K562 (cell line): ENCODE measurements around the gene MTA1. TPM values are rescaled to one million over a fixed set of nuclear protein-coding genes. Genes with fewer than 3 reads are reported as not detected.

Experiments
- DEAF1 ChIP-seq: fragments of 450-650 bp; formaldehyde crosslinking; IDR thresholded peaks from 2 replicates; pipeline ENCODE4 v1.4.0; 2020; ENCODE audit warnings: mild to moderate bottlenecking, moderate library complexity
- GTF3C2 ChIP-seq: IDR thresholded peaks from 3 replicates; pipeline ENCODE4 v1.6.1; 2011; ENCODE audit warnings: borderline replicate concordance, mild to moderate bottlenecking, moderate library complexity; ENCODE audit not compliant: insufficient read length; ENCODE audit errors: extremely low read depth
- MED1 ChIP-seq: sonication (generic); formaldehyde crosslinking; IDR thresholded peaks from 2 replicates; pipeline ENCODE4 v1.8.1; 2023; ENCODE audit warnings: missing genetic modification reagents, borderline replicate concordance
- NFYB ChIP-seq: IDR thresholded peaks from 2 replicates; pipeline ENCODE4 v1.6.1; 2011; ENCODE audit warnings: mild to moderate bottlenecking, moderate library complexity; ENCODE audit not compliant: insufficient read length; ENCODE audit errors: extremely low read depth
- PCBP1 ChIP-seq: fragments of 200-400 bp; formaldehyde crosslinking; IDR thresholded peaks from 2 replicates; pipeline ENCODE4 v1.6.1; 2018; ENCODE audit warnings: mild to moderate bottlenecking, low read depth, low read length; ENCODE audit not compliant: poor library complexity, severe bottlenecking
- PRPF4 ChIP-seq: fragments of 200-400 bp; formaldehyde crosslinking; IDR thresholded peaks from one replicate; pipeline ENCODE4 v1.6.1; 2017; ENCODE audit warnings: low read length, low read depth, mild to moderate bottlenecking; ENCODE audit not compliant: insufficient read depth, poor library complexity, severe bottlenecking
- SMARCB1 ChIP-seq: IDR thresholded peaks from 2 replicates; pipeline ENCODE4 v1.6.1; 2011; ENCODE audit warnings: improper control_type of control experiment, low read depth; ENCODE audit not compliant: insufficient read length
- TCF3 ChIP-seq: sonication (generic); formaldehyde crosslinking; IDR thresholded peaks from 2 replicates; pipeline ENCODE4 v1.4.0; 2020; ENCODE audit warnings: mild to moderate bottlenecking, missing genetic modification reagents
- ZBTB40 ChIP-seq, 2 experiments: fragments of 450-650 bp in 1 of 2; sonication (generic) in 1 of 2; formaldehyde crosslinking in 1 of 2; IDR thresholded peaks; 2 replicates each; pipeline versions ENCODE4 v1.7.1 to v1.9.0; 2016 to 2022; ENCODE audit warnings: inconsistent platforms in 1 of 2, mild to moderate bottlenecking in 1 of 2, missing genetic modification reagents in 1 of 2
- ZC3H11A ChIP-seq: IDR thresholded peaks from 2 replicates; pipeline ENCODE4 v1.6.1; 2012; ENCODE audit warnings: low read depth, low read length, improper control_type of control experiment
- ZNF696 ChIP-seq: fragments of 250-450 bp; sonication (Bioruptor Pico); conservative IDR thresholded peaks from 2 replicates; pipeline ENCODE4 v1.4.0; 2020; ENCODE audit warnings: mild to moderate bottlenecking, moderate library complexity
- ZNF717 ChIP-seq: fragments of 250-450 bp; sonication (Bioruptor Pico); IDR thresholded peaks from 2 replicates; pipeline ENCODE4 v1.5.0; 2021
- polyA plus RNA-seq, 8 experiments: library from polyadenylated mRNA; depleted of rRNA in 4 of 8; stranded (reverse) in 5 of 8; unstranded in 3 of 8; fragments of >200 nt; fragmentation: Nextera tagmentation in 2 of 8; fragmentation: Illumina TruSeq in 1 of 8; extraction: Ambion mirVana in 2 of 8; extraction: Trizol in 1 of 8; gene quantifications; 2 replicates each; pipeline versions ENCODE4 v1.2.1 to v1.2.3, GENCODE V29; 2011 to 2014; ENCODE audit warnings: inconsistent platforms in 1 of 8, missing spikeins in 1 of 8
- total RNA-seq, 7 experiments: library from RNA; depleted of rRNA in 6 of 7; stranded (reverse); fragments of >200 nt in 6 of 7; fragmentation: Illumina TruSeq in 2 of 7; extraction: Trizol in 2 of 7; gene quantifications; 2 replicates each; pipeline versions ENCODE4 v1.2.1 to v1.2.3, GENCODE V29; 2011 to 2021; ENCODE audit warnings: low replicate concordance in 1 of 7

Gene MTA1
- total and polyA plus RNA-seq, 9 of the 15 experiments (the other 6 are each of a cell fraction or from before 2014, with no cell fraction given) = 0.13 to 118 (median 32.3) TPM

- TF ChIP-seq NFYB = no peak
- no peak for TF ChIP-seq GTF3C2
- no peak for TF ChIP-seq TCF3 (CRISPR knock-in tag)
- peak; percentile 88 for TF ChIP-seq ZBTB40 (IDR thresholded peaks at IDR 0.05)
- no peak for TF ChIP-seq ZBTB40 (CRISPR knock-in tag; IDR thresholded peaks at IDR 0.05)
- no peak for TF ChIP-seq ZC3H11A
- TF ChIP-seq ZNF696 (CRISPR knock-in tag) = no peak
- TF ChIP-seq SMARCB1 = no peak
- TF ChIP-seq DEAF1 (CRISPR knock-in tag) = no peak
- no peak for TF ChIP-seq MED1 (CRISPR knock-in tag)
- no peak for TF ChIP-seq PCBP1
- no peak for TF ChIP-seq PRPF4
- TF ChIP-seq ZNF717 (CRISPR knock-in tag) = no peak
These were observed 21.4 kb upstream of the MTA1 start, which contains the start of gene TEX22 (continued) for GRCh38 chr14:105398044-105398725.
